ENCODE results near the gene PNCK. TPM values are rescaled to one million over a fixed set of nuclear protein-coding genes. Genes with fewer than 3 reads are reported as not detected.

PNCK gene
- total and polyA plus RNA-seq, 10 of the 15 experiments (the other 5 are each of a cell fraction or from before 2014, with no cell fraction given) = 0.21 to 0.67 (median 0.54) TPM; not detected in 7

DNA sequence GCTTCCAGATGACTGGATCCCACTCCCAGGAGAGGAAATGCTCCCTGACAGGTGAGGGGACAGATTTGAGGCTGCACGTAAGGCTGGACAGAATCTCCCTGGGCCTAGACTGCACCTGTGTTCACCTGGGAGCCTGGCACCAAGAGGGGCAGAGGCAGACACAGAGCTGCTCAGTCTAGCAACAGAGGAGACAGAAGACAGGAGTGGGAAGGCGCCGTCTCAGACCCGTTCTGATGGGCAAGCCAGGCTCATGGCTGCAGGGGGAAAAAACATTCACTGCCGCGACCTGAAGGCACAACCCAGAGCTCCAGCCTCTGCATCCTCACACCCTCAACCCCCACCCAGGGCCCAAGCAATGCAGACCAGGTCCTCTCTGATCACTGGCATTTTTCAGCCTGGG is 33.8 kb upstream of the PNCK start:
- ATAC-seq (no peak), FAIRE-seq (no peak), DNase-seq (ENCODE audit: low read depth, low spot score) (no peak)
- H3K4me3 ChIP-seq = no peak overlapping the region
- no peak overlapping the region for H3K9ac ChIP-seq (ENCODE audit: control insufficient read depth, insufficient read depth, low read length)
- ChIA-PET CTCF (interaction anchor here (1.2 to 2.1 kb wide), 3 partner anchors 12 to 168 kb away, joined by 3 to 7 read pairs (median 7); no protein-coding TSS in a partner anchor), SMC1A (ENCODE audit: uncharacterized antibody, unreplicated experiment) (no interaction called here), POLR2A (no interaction called here), RAD21 (ENCODE audit: unreplicated experiment) (no interaction called here)
- in situ Hi-C loops (cut with MboI) (no loop called here), intact Hi-C loops (cut with micrococcal nuclease; ENCODE audit: unreplicated experiment) (no loop called here)
- H3K4me2 ChIP-seq (ENCODE audit: control insufficient read depth, insufficient read depth) = no peak overlapping the region
- H3K4me1 ChIP-seq (ENCODE audit: control insufficient read depth, insufficient read depth, low read length) = no peaks in the 10 kb centered on the region
- no peaks in the 10 kb centered on the region; a peak in 2 of 4 replicates for H3K36me3 ChIP-seq (ENCODE audit: control insufficient read depth in 2 of 2, insufficient read depth in 2 of 2, low read length in 1 of 2)
- BruUV-seq (replicated peaks) = no TSS peak
- TF ChIP-seq RUNX3 (IDR thresholded peaks at IDR 0.05; ENCODE audit: low read length) (no peak), SMARCA5 (IDR thresholded peaks at IDR 0.05) (no peak), TCF3 (IDR thresholded peaks at IDR 0.05; ENCODE audit: borderline replicate concordance, insufficient read depth, low read depth, low read length) (no peak), KDM1A (IDR thresholded peaks at IDR 0.05; ENCODE audit: borderline replicate concordance) (no peak), BACH1 (IDR thresholded peaks at IDR 0.05; ENCODE audit: borderline replicate concordance) (no peak), SMAD1 (IDR thresholded peaks at IDR 0.05; ENCODE audit: low read depth, partially characterized antibody) (no peak), JUNB (IDR thresholded peaks at IDR 0.05) (no peak), HSF1 (IDR thresholded peaks at IDR 0.05; ENCODE audit: low read depth, low read length) (no peak), CHD1 (IDR thresholded peaks at IDR 0.05; ENCODE audit: low read depth, low read length) (no peak), STAT3 (IDR thresholded peaks at IDR 0.05; ENCODE audit: low read depth, low read length) (no peak), ZNF622 (IDR thresholded peaks at IDR 0.05) (no peak), FOS (IDR thresholded peaks at IDR 0.05; ENCODE audit: borderline replicate concordance, extremely low read depth, insufficient read length) (no peak), ATF2 (IDR thresholded peaks at IDR 0.05; ENCODE audit: low read length) (no peak), TCF7 (IDR thresholded peaks at IDR 0.05; ENCODE audit: borderline replicate concordance) (no peak), TCF12 (IDR thresholded peaks at IDR 0.05; ENCODE audit: low read depth, low read length) (no peak), MEF2A (IDR thresholded peaks at IDR 0.05; ENCODE audit: insufficient read depth, low read depth, low read length) (no peak)
- TF ChIP-seq, protein P1, sequence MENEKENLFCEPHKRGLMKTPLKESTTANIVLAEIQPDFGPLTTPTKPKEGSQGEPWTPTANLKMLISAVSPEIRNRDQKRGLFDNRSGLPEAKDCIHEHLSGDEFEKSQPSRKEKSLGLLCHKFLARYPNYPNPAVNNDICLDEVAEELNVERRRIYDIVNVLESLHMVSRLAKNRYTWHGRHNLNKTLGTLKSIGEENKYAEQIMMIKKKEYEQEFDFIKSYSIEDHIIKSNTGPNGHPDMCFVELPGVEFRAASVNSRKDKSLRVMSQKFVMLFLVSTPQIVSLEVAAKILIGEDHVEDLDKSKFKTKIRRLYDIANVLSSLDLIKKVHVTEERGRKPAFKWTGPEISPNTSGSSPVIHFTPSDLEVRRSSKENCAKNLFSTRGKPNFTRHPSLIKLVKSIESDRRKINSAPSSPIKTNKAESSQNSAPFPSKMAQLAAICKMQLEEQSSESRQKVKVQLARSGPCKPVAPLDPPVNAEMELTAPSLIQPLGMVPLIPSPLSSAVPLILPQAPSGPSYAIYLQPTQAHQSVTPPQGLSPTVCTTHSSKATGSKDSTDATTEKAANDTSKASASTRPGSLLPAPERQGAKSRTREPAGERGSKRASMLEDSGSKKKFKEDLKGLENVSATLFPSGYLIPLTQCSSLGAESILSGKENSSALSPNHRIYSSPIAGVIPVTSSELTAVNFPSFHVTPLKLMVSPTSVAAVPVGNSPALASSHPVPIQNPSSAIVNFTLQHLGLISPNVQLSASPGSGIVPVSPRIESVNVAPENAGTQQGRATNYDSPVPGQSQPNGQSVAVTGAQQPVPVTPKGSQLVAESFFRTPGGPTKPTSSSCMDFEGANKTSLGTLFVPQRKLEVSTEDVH (IDR thresholded peaks at IDR 0.05; ENCODE audit: low read depth, partially characterized antibody) = no peak
- TF ChIP-seq, protein P2, sequence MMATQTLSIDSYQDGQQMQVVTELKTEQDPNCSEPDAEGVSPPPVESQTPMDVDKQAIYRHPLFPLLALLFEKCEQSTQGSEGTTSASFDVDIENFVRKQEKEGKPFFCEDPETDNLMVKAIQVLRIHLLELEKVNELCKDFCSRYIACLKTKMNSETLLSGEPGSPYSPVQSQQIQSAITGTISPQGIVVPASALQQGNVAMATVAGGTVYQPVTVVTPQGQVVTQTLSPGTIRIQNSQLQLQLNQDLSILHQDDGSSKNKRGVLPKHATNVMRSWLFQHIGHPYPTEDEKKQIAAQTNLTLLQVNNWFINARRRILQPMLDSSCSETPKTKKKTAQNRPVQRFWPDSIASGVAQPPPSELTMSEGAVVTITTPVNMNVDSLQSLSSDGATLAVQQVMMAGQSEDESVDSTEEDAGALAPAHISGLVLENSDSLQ (IDR thresholded peaks at IDR 0.05) = no peak
- H4K20me1 ChIP-seq (ENCODE audit: control insufficient read depth, insufficient read depth) = no peaks in the 10 kb centered on the region
- no peak overlapping the region for H3K27ac ChIP-seq (ENCODE audit: control insufficient read depth, insufficient read depth)
- no peaks in the 10 kb centered on the region for H3K9me3 ChIP-seq (replicated peaks; ENCODE audit: control insufficient read depth, insufficient read depth, low read length)
- no peaks in the 10 kb centered on the region for H3K27me3 ChIP-seq (replicated peaks in 1 of 2; ENCODE audit: control insufficient read depth in 2 of 2, insufficient read depth in 2 of 2, low read length in 1 of 2)
- no peaks in the 10 kb centered on the region for H3K79me2 ChIP-seq (ENCODE audit: control insufficient read depth, insufficient read depth, low read length)
- no peak overlapping the region for H2AFZ ChIP-seq (ENCODE audit: control insufficient read depth, low read depth, low read length)
- 80% methylated on average over 6 of the region's 6 CpGs for WGBS (ENCODE audit: insufficient coverage, insufficient replicate concordance, low lambda C conversion rate, missing lambda C conversion rate)
